ENCODE measurements around the gene YARS1.

DNA sequence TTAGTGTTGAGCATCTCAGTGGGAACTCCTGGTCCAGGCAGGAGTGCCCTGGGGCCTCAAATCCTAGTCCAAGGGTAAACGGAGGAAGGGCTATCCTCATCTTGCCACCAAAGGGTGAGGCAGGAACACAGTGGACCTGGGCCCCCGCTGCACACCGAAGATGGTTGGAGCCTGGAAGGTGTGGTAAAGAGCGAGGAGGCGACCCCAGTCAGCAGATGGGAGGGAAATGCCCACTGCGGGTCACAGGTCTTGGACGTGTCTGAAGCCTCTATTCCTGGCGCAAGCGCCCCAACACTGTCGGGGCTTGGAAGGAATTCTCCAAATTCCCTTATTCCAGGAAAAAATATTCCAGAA lies 76.1 kb downstream of the YARS1 start:
- TF ChIP-seq EZH2 (IDR thresholded peaks at IDR 0.05; ENCODE audit: low read length, unreplicated experiment) (no peak), CTCF (conservative IDR thresholded peaks at IDR 0.05; ENCODE audit: low read depth, low read length) (no peak), EZH2phosphoT487 (IDR thresholded peaks at IDR 0.05; ENCODE audit: borderline replicate concordance, low read length) (no peak)
